Activated CD8-positive, alpha-beta memory T cell treated with anti-CD3 and anti-CD28 coated beads for 4 hours (primary cell): ENCODE measurements around the gene C19orf85.
"Not testable (repeated sequence)": the region's sequence is repeated elsewhere in the genome, so short reads cannot be mapped to it uniquely, and the experiment has no call there.

ENCODE experiments used
- DNase-seq, 2 donors: peaks; one replicate each; pipeline ENCODE4 v3.0.0-alpha.2; 2020; ENCODE audit warnings: low read depth in 2 of 2

The C19orf85 gene

DNA sequence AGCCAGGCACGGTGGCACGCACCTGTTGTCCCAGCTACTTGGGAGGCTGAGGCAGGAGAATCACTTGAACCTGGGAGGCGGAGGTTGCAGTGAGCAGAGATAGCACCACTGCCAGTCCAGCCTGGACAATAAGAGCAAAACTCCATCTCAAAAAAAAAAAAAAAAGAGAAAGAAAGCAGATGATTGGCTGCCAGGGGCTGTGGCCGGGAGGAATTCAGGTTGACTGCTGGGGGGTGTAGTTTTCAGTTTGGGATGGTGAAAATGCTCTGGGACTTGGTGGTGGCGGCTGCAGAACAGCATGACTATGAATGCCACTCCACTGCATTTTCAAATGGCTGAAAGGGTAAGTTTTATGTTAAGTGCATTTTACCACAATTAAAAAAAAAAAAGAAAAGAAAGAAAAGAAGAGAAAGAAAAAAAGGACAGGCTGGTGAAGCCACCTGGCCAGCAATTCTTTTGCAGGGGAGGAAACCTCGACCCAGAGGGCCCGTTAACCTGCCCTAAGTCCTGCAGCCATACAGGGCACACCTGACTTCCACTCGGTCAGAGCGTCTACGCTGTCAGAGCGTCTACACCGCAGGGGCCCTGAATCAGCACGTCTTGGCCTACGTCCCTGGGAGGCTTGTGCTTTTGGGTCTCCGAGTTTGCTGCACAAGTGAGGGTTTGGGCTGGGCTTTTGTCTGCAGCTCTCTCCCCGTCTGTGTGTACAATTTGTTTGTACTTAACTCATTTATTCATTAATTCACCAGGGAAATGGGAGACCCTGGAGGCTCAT is 6.7 kb downstream of the C19orf85 start:
- no peak for DNase-seq

GRCh38 chr19:55456347-55456746 is 8.2 kb downstream of the C19orf85 start:
- no peak for DNase-seq

- no peak for DNase-seq
Measured at GRCh38 chr19:55455576-55456235, 8.8 kb downstream of the C19orf85 start.

GRCh38 chr19:55454787-55455243 is 9.7 kb downstream of the C19orf85 start:
- no peak for DNase-seq

- no peak for DNase-seq
Measured at GRCh38 chr19:55453511-55454260, 10.9 kb downstream of the C19orf85 start.

- no peak for DNase-seq
Measured at GRCh38 chr19:55452749-55453346, 11.7 kb downstream of the C19orf85 start.

DNA sequence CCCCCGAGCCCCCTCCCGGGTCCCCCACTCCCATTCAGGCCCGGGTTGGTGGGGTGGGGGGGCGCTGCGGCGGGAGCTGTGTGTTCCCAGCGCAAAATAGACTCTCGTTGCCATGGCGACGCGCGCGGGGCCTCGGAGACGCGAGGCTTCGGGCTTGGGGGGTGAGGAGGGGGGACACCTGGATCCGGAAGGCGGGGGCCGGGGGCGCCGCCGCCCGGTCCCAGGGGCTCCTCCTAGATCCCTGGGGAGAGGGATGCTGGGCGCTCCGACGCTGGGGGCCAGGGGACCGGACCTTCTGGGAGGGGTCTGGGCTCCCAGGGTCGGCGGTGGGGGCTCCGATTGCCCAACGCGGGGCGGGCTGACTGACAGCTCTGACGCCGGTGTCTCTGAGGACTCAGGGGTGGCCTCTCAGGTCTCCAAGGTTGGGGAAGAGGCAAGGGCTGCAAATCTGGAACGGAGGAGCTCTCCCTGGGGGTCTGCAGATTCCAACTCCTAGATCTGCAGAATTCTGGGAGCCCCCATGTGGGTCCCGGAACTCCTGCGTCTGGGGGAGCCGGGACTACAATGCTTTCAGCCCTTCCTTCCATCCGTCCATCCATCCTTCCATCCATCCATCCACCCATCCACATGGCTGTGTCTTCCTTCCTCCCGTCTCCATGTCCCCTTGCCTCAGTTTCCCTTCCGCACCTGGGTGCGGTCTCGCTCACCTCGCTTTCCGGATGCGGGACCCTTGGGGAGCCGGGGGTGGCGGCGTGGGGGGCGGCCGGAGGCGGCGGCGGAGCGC is 12.4 kb downstream of the C19orf85 start:
- no peak for DNase-seq

DNA sequence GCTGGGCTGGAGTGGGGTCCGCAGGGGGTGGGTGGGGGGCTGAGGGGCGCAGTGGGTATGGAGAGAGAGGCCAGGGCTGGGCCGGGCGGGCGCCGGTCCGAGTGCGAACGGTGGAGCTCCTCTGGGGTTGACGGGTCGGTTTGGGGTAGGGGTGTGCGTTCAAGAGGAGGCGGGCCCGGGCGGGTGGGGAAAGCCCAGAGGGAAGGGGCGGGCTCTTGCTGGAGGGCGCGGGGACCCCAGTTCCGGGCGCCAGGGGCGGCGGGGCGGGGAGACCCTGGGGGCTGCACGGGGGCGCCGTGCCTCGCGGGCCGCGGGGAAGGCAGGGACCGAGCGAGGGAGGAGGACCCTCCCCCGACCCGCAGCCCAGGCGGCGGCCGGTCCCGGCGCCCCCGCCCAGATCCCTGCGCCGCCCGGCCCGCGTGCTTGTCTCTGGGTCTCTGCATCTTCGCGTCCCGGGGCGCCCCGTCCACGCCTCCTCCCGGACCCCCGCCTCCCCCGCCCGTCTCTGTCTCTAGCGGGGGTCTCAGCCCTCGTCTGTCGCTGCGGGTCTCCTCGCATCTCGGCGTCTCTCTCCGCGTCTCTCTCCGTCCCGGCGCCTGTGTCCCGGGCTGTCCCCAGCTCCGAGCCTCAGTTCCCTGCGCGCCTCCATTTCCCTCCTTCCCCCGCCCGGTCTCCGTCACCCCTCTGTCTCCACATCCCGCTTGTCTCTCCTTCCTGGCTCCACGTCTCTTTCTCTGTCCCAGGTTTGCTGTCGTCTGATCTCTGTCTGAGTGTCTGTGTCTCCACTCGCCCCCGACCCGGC is 13.2 kb downstream of the C19orf85 start:
- no peak for DNase-seq

- DNase-seq = no peak
Measured at GRCh38 chr19:55449469-55449868, 15.1 kb downstream of the C19orf85 start.

DNA sequence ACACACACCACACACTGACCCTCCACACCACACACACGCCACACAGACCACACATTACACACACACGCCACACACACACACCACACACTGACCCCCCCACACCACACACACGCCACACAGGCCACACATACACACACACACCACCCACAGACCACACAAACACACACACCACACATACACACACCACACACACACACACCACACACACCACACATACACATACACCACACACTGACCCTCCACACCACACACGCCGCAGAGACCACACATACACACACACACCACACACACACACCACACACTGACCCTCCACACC is 16.4 kb downstream of the C19orf85 start:
- DNase-seq = not testable (repeated sequence)

GRCh38 chr19:55447421-55448174 is 17.0 kb downstream of the C19orf85 start:
- DNase-seq = no peak

GRCh38 chr19:55446060-55446459 is 18.5 kb downstream of the C19orf85 start:
- DNase-seq = no peak

- DNase-seq = no peak
Measured at GRCh38 chr19:55444646-55445045, 19.9 kb downstream of the C19orf85 start.

DNA sequence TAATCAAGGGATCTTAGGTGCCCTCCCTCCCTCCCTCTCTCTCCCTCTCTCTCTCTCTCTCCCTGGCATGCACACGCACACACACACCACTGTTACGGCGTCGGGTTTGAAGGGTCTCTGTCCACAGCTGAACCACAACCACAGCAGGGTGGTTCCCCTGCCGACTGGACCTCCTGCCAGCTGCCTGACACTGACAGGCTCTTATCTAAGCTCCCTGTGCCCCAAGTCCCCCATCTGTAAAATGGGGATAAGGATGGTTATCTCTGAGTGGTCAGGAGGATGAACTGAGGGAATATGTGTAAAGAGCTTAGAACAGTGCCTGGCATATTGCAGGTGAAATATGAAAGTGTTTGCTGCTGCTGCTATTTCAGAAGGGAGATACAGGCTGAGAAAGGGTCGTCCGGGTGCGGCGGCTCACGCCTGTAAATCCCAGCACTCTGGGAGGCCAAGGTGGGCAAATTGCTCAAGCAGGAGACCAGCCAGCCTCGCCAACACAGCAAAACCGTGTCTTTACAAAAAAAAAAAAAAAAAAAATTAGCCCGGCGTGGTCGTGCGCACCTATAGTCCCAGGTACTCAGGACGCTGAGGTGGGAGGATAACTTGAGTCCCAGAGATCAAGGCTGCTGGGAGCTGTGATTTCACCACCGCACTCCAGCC is 20.6 kb downstream of the C19orf85 start:
- no peak for DNase-seq

- no peak for DNase-seq
Measured at GRCh38 chr19:55443045-55443823, 21.3 kb downstream of the C19orf85 start, which contains the start of gene SHISA7. Gene SHISA7, minus strand, starts transcription at chr19:55443300. Its CDS starts 437 bp downstream, at chr19:55442863.

GRCh38 chr19:55442372-55442961 is 22.1 kb downstream of the C19orf85 start:
- DNase-seq = no peak

DNA sequence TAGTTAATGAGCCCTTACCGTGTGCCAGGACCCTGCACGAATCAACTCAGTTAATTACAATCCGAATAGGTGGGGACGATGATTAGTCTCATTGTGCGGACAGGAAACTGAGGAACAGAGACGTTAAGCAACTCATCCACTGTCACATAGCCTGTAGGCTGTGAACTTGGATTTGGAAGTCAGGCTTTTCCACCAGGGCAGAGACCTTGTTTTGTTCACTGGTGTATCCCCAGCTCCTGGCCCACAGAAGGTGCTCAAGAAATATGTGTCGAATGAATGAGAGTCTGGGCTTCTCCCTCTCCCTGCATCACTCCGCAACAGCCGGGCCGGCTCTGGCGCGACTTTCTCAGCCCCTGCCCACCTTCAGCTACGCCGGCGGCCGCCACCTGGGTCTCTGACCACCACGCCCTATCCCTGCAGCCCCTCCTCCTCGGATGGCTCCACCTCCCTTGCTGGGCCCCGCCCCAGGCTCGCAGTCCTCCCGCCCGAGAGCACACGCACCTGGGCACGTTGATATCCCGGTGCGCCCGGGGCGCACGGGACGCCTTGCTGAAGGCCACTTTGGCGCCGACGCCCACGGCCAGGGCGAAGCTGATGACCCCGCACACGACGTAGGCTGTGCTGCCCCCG is 22.7 kb downstream of the C19orf85 start:
- DNase-seq = no peak

- DNase-seq = no peak
Measured at GRCh38 chr19:55441319-55441691, 23.2 kb downstream of the C19orf85 start.
